Duodenal mucosa (tissue), 2 donors: ENCODE measurements around the gene C1orf105.

Source experiments
- H3K27ac ChIP-seq: one replicate; pipeline ENCODE4 v1.7.0; 2013; ENCODE audit warnings: low read depth, low read length
- H3K27me3 ChIP-seq, 2 donors: one replicate each; pipeline ENCODE4 v1.7.0; 2013; ENCODE audit warnings: low read length in 2 of 2, control low read depth in 1 of 2; ENCODE audit not compliant: insufficient read depth in 2 of 2, control insufficient read depth in 1 of 2
- H3K36me3 ChIP-seq, 2 donors: one replicate each; pipeline ENCODE4 v1.7.0; 2013; ENCODE audit warnings: low read length in 2 of 2, control low read depth in 1 of 2; ENCODE audit not compliant: insufficient read depth in 2 of 2, control insufficient read depth in 1 of 2
- H3K4me1 ChIP-seq, 2 donors: one replicate each; pipeline ENCODE4 v1.7.0; 2013; ENCODE audit warnings: low read length in 2 of 2, control low read depth in 1 of 2; ENCODE audit not compliant: insufficient read depth in 2 of 2, control insufficient read depth in 1 of 2
- H3K4me3 ChIP-seq, 2 donors: one replicate each; pipeline ENCODE4 v1.7.0; 2013; ENCODE audit warnings: low read length in 2 of 2, low read depth in 1 of 2
- H3K9ac ChIP-seq, 2 donors: one replicate each; pipeline ENCODE4 v1.7.0; 2013; ENCODE audit warnings: low read length in 2 of 2, low read depth in 1 of 2
- H3K9me3 ChIP-seq, 2 donors: one replicate each; pipeline ENCODE4 v1.7.0; 2013; ENCODE audit warnings: low read length in 2 of 2, control low read depth in 1 of 2; ENCODE audit not compliant: control insufficient read depth in 1 of 2

Gene C1orf105

GRCh38 chr1:172480431-172480830 is 59.9 kb downstream of the C1orf105 start:
- Histone ChIP-seq H3K36me3 (no peaks in the 10 kb centered on the region), H3K27ac (no peak overlapping the region), H3K27me3 (no peaks in the 10 kb centered on the region), H3K4me3 (no peak overlapping the region), H3K4me1 (no peaks in the 10 kb centered on the region), H3K9me3 (no peaks in the 10 kb centered on the region), H3K9ac (no peak overlapping the region)

GRCh38 chr1:172482044-172482443 is 61.6 kb downstream of the C1orf105 start:
- no peaks in the 10 kb centered on the region for H3K4me1 ChIP-seq
- no peaks in the 10 kb centered on the region for H3K27me3 ChIP-seq
- no peak overlapping the region for H3K4me3 ChIP-seq
- no peak overlapping the region for H3K27ac ChIP-seq
- no peaks in the 10 kb centered on the region for H3K9me3 ChIP-seq
- H3K36me3 ChIP-seq: no peaks in the 10 kb centered on the region
- H3K9ac ChIP-seq: no peak overlapping the region

- Histone ChIP-seq H3K9me3 (no peaks in the 10 kb centered on the region), H3K9ac (no peak overlapping the region), H3K4me3 (no peak overlapping the region), H3K27me3 (no peaks in the 10 kb centered on the region), H3K36me3 (no peaks in the 10 kb centered on the region), H3K4me1 (no peaks in the 10 kb centered on the region), H3K27ac (no peak overlapping the region)
These were observed 63.0 kb downstream of the C1orf105 start for GRCh38 chr1:172483448-172483847.

GRCh38 chr1:172484252-172484651 is 63.8 kb downstream of the C1orf105 start:
- H3K27ac ChIP-seq: no peak overlapping the region
- H3K36me3 ChIP-seq: no peaks in the 10 kb centered on the region
- no peaks in the 10 kb centered on the region for H3K4me1 ChIP-seq

GRCh38 chr1:172485626-172486025 is 65.1 kb downstream of the C1orf105 start:
- H3K4me1 ChIP-seq: no peaks in the 10 kb centered on the region
- no peak overlapping the region for H3K4me3 ChIP-seq

More at GRCh38 chr1:172484252-172484651, 63.8 kb downstream of the C1orf105 start:
- Histone ChIP-seq H3K27me3 (no peaks in the 10 kb centered on the region), H3K9me3 (no peaks in the 10 kb centered on the region), H3K4me3 (no peak overlapping the region), H3K9ac (no peak overlapping the region)

GRCh38 chr1:172486805-172487454 is 66.4 kb downstream of the C1orf105 start:
- no peak overlapping the region for H3K4me3 ChIP-seq
- no peak overlapping the region for H3K9ac ChIP-seq
- no peaks in the 10 kb centered on the region for H3K36me3 ChIP-seq
- no peaks in the 10 kb centered on the region for H3K27me3 ChIP-seq
- H3K9me3 ChIP-seq: no peaks in the 10 kb centered on the region
- H3K4me1 ChIP-seq: no peaks in the 10 kb centered on the region
- no peak overlapping the region for H3K27ac ChIP-seq

More at GRCh38 chr1:172485626-172486025, 65.1 kb downstream of the C1orf105 start:
- H3K36me3 ChIP-seq: no peaks in the 10 kb centered on the region
- H3K9me3 ChIP-seq: no peaks in the 10 kb centered on the region
- no peaks in the 10 kb centered on the region for H3K27me3 ChIP-seq
- H3K9ac ChIP-seq: no peak overlapping the region
- no peak overlapping the region for H3K27ac ChIP-seq

GRCh38 chr1:172487550-172487949 is 67.1 kb downstream of the C1orf105 start:
- no peak overlapping the region for H3K27ac ChIP-seq
- no peaks in the 10 kb centered on the region for H3K36me3 ChIP-seq
- H3K9ac ChIP-seq: no peak overlapping the region
- H3K4me1 ChIP-seq: no peaks in the 10 kb centered on the region
- H3K4me3 ChIP-seq: no peak overlapping the region
- H3K27me3 ChIP-seq: no peaks in the 10 kb centered on the region
- no peaks in the 10 kb centered on the region for H3K9me3 ChIP-seq

DNA sequence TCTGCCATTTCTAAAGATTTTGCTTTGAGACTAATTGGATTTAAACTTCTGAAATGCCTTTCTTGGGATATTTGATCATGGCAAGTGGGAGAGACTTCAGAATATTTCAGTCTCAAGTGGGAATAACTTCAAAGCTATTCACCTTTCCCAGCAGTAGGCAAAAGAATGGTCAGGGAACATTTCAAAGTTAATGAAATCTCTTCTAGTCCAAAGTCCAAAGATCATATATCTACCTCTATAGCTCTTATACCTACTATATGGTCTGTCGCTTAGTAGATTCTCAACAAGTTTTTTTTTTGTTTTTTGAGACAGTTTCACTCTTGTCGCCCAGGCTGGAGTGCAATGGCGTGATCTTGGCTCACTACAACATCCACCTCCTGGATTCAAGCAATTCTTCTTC is 67.9 kb downstream of the C1orf105 start:
- Histone ChIP-seq H3K9ac (no peak overlapping the region), H3K27me3 (no peaks in the 10 kb centered on the region), H3K36me3 (no peaks in the 10 kb centered on the region), H3K9me3 (no peaks in the 10 kb centered on the region), H3K4me1 (no peaks in the 10 kb centered on the region), H3K27ac (no peak overlapping the region), H3K4me3 (no peak overlapping the region)

- H3K27ac ChIP-seq: no peak overlapping the region
- H3K27me3 ChIP-seq: no peaks in the 10 kb centered on the region
- no peak overlapping the region for H3K9ac ChIP-seq
- H3K4me3 ChIP-seq: no peak overlapping the region
- H3K9me3 ChIP-seq: no peaks in the 10 kb centered on the region
- H3K36me3 ChIP-seq: no peaks in the 10 kb centered on the region
- H3K4me1 ChIP-seq: no peaks in the 10 kb centered on the region
These were observed 69.4 kb downstream of the C1orf105 start for GRCh38 chr1:172489847-172490246.

GRCh38 chr1:172492421-172492820 is 71.9 kb downstream of the C1orf105 start:
- H3K9ac ChIP-seq: no peak overlapping the region
- peaks cover 3 to 5% of the 10 kb centered on the region in 2 donors for H3K4me1 ChIP-seq
- H3K36me3 ChIP-seq: no peaks in the 10 kb centered on the region
- H3K4me3 ChIP-seq: no peak overlapping the region
- H3K27me3 ChIP-seq: no peaks in the 10 kb centered on the region
- H3K9me3 ChIP-seq: no peaks in the 10 kb centered on the region
- H3K27ac ChIP-seq: no peak overlapping the region
